GM12878 (cell line): ENCODE results near the gene PDCD1LG2. TPM values are rescaled to one million over a fixed set of nuclear protein-coding genes. Genes with fewer than 3 reads are reported as not detected.

Experiments
- CBX5 ChIP-seq: sonication (generic); IDR thresholded peaks from 2 replicates; pipeline ENCODE4 v1.6.1; 2016; ENCODE audit warnings: low read depth, moderate library complexity, mild to moderate bottlenecking, inconsistent platforms
- CUX1 ChIP-seq: IDR thresholded peaks from 2 replicates; pipeline ENCODE4 v1.6.1; 2012; ENCODE audit warnings: improper control_type of control experiment, low read depth, low read length; ENCODE audit not compliant: insufficient replicate concordance
- E4F1 ChIP-seq: fragments of 450-650 bp; IDR thresholded peaks from 2 replicates; pipeline ENCODE4 v1.6.1; 2018; ENCODE audit warnings: borderline replicate concordance, mild to moderate bottlenecking; ENCODE audit not compliant: partially characterized antibody
- EED ChIP-seq: sonication (generic); IDR thresholded peaks from 2 replicates; pipeline ENCODE4 v1.6.1; 2016; ENCODE audit warnings: antibody characterized with exemption, low read depth
- FOXK2 ChIP-seq: fragments of 450-650 bp; IDR thresholded peaks from 2 replicates; pipeline ENCODE4 v1.6.1; 2017; ENCODE audit warnings: mild to moderate bottlenecking, moderate library complexity
- HSF1 ChIP-seq: fragments of 150-350 bp; IDR thresholded peaks from 2 replicates; pipeline ENCODE4 v1.6.1; 2014; ENCODE audit warnings: mild to moderate bottlenecking, low read depth, low read length
- JUND ChIP-seq: IDR thresholded peaks from 2 replicates; pipeline ENCODE4 v1.6.1; 2012; ENCODE audit warnings: low read depth, mild to moderate bottlenecking, low read length, improper control_type of control experiment, moderate library complexity
- LARP7 ChIP-seq: fragments of 450-650 bp; IDR thresholded peaks from 2 replicates; pipeline ENCODE4 v1.6.1; 2017; ENCODE audit warnings: mild to moderate bottlenecking
- MLLT1 ChIP-seq: fragments of 450-650 bp; IDR thresholded peaks from 2 replicates; pipeline ENCODE4 v1.6.1; 2016; ENCODE audit warnings: mild to moderate bottlenecking
- MTA2 ChIP-seq: fragments of 450-650 bp; IDR thresholded peaks from 2 replicates; pipeline ENCODE4 v1.6.1; 2016; ENCODE audit warnings: low read depth, mild to moderate bottlenecking, moderate library complexity
- NR2C2 ChIP-seq: IDR thresholded peaks from 2 replicates; pipeline ENCODE4 v1.6.1; 2011; ENCODE audit warnings: borderline replicate concordance, low read depth; ENCODE audit not compliant: control insufficient read depth, insufficient read length
- POLR2AphosphoS5 ChIP-seq: IDR thresholded peaks from 2 replicates; pipeline ENCODE4 v1.6.1; 2011; ENCODE audit warnings: mild to moderate bottlenecking, low read length, inconsistent platforms
- RCOR1 ChIP-seq: conservative IDR thresholded peaks from 2 replicates; pipeline ENCODE4 v1.6.1; 2012; ENCODE audit warnings: low read depth, low read length, improper control_type of control experiment
- RUNX3 ChIP-seq: IDR thresholded peaks from 2 replicates; pipeline ENCODE4 v1.6.1; 2012; ENCODE audit warnings: low read length, inconsistent platforms
- STAT1 ChIP-seq: fragments of 450-650 bp; conservative IDR thresholded peaks from 2 replicates; pipeline ENCODE4 v1.6.1; 2014; ENCODE audit warnings: antibody characterized with exemption, mild to moderate bottlenecking
- TAF1 ChIP-seq: IDR thresholded peaks from 2 replicates; pipeline ENCODE4 v1.6.1; 2011; ENCODE audit warnings: mild to moderate bottlenecking, low read depth, low read length, borderline replicate concordance
- USF1 ChIP-seq: IDR thresholded peaks from 2 replicates; pipeline ENCODE4 v1.6.1; 2011; ENCODE audit warnings: borderline replicate concordance, low read depth, mild to moderate bottlenecking, moderate library complexity, mixed read lengths, low read length; ENCODE audit not compliant: insufficient read depth; ENCODE audit errors: extremely low read length
- polyA plus RNA-seq, 11 experiments: library from polyadenylated mRNA; depleted of rRNA in 4 of 11; unstranded in 6 of 11; stranded (reverse) in 5 of 11; fragments of >200 nt; fragmentation: Nextera tagmentation in 4 of 11; fragmentation: Illumina TruSeq in 1 of 11; extraction: Ambion mirVana in 4 of 11; extraction: Trizol in 1 of 11; gene quantifications; 1 replicate in 1 of 11; 2 replicates in 10 of 11; pipeline versions ENCODE4 v1.2.1 to v1.2.3, GENCODE V29; 2011 to 2016; ENCODE audit warnings: inconsistent platforms in 2 of 11, missing spikeins in 2 of 11, low read depth in 1 of 11
- total RNA-seq, 4 experiments: library from RNA; depleted of rRNA in 3 of 4; stranded (reverse); fragments of >200 nt in 3 of 4; fragmentation: Illumina TruSeq in 1 of 4; extraction: Trizol in 1 of 4; gene quantifications; 2 replicates each; pipeline versions ENCODE4 v1.2.1 to v1.2.3, GENCODE V29; 2013 to 2021

PDCD1LG2 gene
- total and polyA plus RNA-seq, 10 of the 15 experiments (the other 5 are each of a cell fraction or from before 2014, with no cell fraction given), result 1.5 to 37.3 (median 3.0) TPM

GRCh38 chr9:5493679-5494511, 16.4 kb upstream of the PDCD1LG2 start (continued):
- TF ChIP-seq CUX1 (no peak), RUNX3 (peak; percentile 84), MLLT1 (peak; percentile 80), NR2C2 (no peak), LARP7 (no peak), JUND (peak; percentile 60; the same call in 1 of the 2 replicates), STAT1 (no peak), USF1 (no peak), CBX5 (peak; percentile 76), EED (peak; percentile 51), HSF1 (no peak), POLR2AphosphoS5 (0 out of 2 replicates have a peak, but pooled peaks have one; percentile 39), E4F1 (no peak), TAF1 (peak; percentile 27; the same call in 1 of the 2 replicates), FOXK2 (no peak), RCOR1 (0 out of 2 replicates have a peak, but pooled peaks have one; percentile 14), MTA2 (peak; percentile 54; the same call in 1 of the 2 replicates)
